Brain microvascular endothelial cell (primary cell): ENCODE results near the gene EEF1B2.

ENCODE experiments used
- DNase-seq: peaks from one replicate; pipeline ENCODE4 v3.0.0-alpha.2; 2020
- H3K27ac ChIP-seq: fragments of 250-450 bp; sonication (Bioruptor Pico); 2 replicates; pipeline ENCODE4 v1.5.1; 2020; ENCODE audit warnings: mild to moderate bottlenecking, moderate library complexity
- H3K27me3 ChIP-seq: fragments of 250-450 bp; sonication (Bioruptor Pico); replicated peaks from 2 replicates; pipeline ENCODE4 v1.5.1; 2020; ENCODE audit warnings: mild to moderate bottlenecking
- H3K36me3 ChIP-seq: fragments of 250-450 bp; sonication (Bioruptor Pico); replicated peaks from 2 replicates; pipeline ENCODE4 v1.5.1; 2020; ENCODE audit warnings: mild to moderate bottlenecking
- H3K4me3 ChIP-seq: 2 replicates; pipeline ENCODE4 v1.5.1; 2011; ENCODE audit warnings: low read depth, mild to moderate bottlenecking, control low read depth, low read length, moderate library complexity
- in situ Hi-C: cut with HindIII; loops from 2 replicates; pipeline ENCODE4 v1.10.0; 2017; ENCODE audit warnings: low sequenced_read_pairs, low pct_ligation_motif_present
- TF ChIP-seq, protein P1 (sequence below): IDR thresholded peaks from 2 replicates; pipeline ENCODE4 v1.5.1; 2011; ENCODE audit warnings: low read depth, mild to moderate bottlenecking, moderate library complexity, low read length, control low read depth, inconsistent platforms; ENCODE audit errors: missing control alignments

Gene EEF1B2

DNA sequence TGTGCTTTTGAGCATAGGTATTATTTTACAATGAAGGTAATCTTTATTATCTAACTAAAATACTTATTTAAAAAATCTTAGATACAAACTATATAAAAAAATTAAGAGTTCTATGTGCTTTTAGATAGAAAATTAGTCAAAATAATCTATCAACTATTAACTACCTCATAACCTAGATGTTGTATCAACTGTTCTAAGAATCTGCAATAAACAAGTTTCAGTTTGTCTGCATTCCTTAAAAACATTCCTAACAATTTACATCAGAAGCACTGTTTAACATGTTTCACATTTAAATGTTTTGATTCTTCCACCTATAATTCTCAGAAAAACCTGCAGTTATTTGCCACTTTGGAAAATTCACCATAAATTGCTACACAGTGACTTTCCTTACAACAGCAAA, 33.8 kb upstream of the EEF1B2 start:
- H3K27me3 ChIP-seq = no peaks in the 10 kb centered on the region
- in situ Hi-C loops = no loop called here
- no peak for DNase-seq
- peaks cover 56% of the 10 kb centered on the region for H3K36me3 ChIP-seq
- TF ChIP-seq, protein P1, sequence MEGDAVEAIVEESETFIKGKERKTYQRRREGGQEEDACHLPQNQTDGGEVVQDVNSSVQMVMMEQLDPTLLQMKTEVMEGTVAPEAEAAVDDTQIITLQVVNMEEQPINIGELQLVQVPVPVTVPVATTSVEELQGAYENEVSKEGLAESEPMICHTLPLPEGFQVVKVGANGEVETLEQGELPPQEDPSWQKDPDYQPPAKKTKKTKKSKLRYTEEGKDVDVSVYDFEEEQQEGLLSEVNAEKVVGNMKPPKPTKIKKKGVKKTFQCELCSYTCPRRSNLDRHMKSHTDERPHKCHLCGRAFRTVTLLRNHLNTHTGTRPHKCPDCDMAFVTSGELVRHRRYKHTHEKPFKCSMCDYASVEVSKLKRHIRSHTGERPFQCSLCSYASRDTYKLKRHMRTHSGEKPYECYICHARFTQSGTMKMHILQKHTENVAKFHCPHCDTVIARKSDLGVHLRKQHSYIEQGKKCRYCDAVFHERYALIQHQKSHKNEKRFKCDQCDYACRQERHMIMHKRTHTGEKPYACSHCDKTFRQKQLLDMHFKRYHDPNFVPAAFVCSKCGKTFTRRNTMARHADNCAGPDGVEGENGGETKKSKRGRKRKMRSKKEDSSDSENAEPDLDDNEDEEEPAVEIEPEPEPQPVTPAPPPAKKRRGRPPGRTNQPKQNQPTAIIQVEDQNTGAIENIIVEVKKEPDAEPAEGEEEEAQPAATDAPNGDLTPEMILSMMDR = no peak
- no peak overlapping the region for H3K4me3 ChIP-seq
- H3K27ac ChIP-seq = no peak overlapping the region

DNA sequence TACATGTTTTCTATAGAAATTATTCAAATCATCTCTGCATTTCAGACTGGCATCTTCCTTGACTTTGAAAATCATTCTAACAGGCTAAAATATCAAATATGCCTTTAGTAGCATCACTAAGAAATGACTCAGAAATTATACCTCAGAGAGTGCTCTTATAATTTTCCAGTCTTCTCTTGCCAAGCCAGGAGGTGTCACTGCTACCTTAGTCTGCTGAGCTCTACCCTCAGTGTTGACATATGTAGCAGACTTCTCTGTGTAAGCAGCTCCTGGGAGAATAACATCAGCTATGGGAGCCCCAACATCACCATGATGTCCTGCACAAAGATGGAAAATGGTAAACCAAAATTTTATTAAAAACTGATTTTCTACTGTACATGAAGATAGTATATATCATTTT, 32.0 kb upstream of the EEF1B2 start:
- DNase-seq = no peak
- Histone ChIP-seq H3K36me3 (peaks cover 48% of the 10 kb centered on the region), H3K4me3 (no peak overlapping the region), H3K27ac (no peak overlapping the region), H3K27me3 (no peaks in the 10 kb centered on the region)
- TF ChIP-seq, protein P1 = peak; percentile 14
- in situ Hi-C loops = no loop called here

DNA sequence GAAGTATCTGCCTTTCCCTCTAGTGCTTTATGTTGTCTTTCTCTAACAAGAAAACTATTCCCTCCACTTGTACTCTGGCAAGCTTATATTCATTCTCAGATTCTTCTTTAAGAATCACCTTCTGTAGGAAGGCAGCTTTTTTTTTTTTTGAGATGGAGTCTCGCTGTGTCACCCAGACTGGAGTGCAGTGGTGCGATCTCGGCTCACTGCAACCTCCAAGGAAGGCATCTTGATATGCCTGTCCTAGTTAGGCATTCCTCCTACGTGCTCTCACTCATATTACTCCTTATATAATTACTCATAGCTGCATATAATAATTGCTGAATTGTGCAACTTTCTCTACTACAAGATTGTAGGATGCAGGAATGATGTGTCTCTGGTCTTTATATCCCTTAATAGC, 16.2 kb upstream of the EEF1B2 start:
- in situ Hi-C loops = no loop called here
- DNase-seq = no peak
- TF ChIP-seq, protein P1 = no peak
- no peaks in the 10 kb centered on the region for H3K27me3 ChIP-seq
- no peak overlapping the region for H3K27ac ChIP-seq
- H3K4me3 ChIP-seq = no peak overlapping the region
- H3K36me3 ChIP-seq = peaks cover 62% of the 10 kb centered on the region

DNA sequence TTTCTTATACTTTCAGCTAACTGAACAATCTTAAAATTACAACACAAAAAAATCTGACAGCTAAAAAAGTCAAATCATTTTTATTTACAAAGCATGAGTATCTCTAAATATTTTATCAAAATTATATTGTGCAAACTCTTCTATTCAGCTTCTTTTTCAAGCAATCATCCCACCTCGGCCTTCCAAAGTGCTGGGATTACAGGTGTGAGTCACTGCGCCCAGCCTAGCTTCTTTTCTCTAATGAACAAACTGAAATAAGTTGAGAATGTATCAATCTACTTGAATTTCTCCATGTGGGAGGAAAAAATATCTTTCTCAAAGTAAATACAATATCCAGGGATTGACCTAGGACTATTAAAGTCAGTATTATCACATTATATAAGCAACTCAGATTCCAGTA, 15.3 kb upstream of the EEF1B2 start:
- Histone ChIP-seq H3K27me3 (no peaks in the 10 kb centered on the region), H3K4me3 (no peak overlapping the region), H3K27ac (no peak overlapping the region), H3K36me3 (peaks cover 64% of the 10 kb centered on the region)
- DNase-seq = no peak
- TF ChIP-seq, protein P1 = no peak
- in situ Hi-C loops = no loop called here

DNA sequence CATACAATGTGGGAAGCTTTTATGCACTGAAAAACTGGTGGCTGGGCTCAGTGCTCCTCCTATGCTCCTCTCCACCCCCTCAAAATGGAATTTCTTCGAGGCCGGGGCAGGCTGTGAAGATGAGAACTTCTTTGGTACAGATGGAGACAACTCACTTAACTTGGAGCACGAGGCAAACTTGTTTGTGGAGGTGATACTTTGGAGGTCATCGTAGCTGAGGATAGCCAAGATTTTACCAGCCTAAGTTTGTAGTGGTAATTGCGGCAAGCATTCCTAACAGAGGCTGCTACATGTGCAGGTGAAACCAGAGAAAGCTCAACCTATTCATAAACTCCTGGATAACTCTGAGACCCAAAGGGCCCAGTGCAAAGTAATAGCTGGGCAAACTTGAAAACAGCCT, 14.0 kb upstream of the EEF1B2 start:
- Histone ChIP-seq H3K27ac (no peak overlapping the region), H3K4me3 (no peak overlapping the region), H3K36me3 (peaks cover 59% of the 10 kb centered on the region), H3K27me3 (no peaks in the 10 kb centered on the region)
- TF ChIP-seq, protein P1 = no peak
- in situ Hi-C loops = no loop called here
- DNase-seq = no peak

DNA sequence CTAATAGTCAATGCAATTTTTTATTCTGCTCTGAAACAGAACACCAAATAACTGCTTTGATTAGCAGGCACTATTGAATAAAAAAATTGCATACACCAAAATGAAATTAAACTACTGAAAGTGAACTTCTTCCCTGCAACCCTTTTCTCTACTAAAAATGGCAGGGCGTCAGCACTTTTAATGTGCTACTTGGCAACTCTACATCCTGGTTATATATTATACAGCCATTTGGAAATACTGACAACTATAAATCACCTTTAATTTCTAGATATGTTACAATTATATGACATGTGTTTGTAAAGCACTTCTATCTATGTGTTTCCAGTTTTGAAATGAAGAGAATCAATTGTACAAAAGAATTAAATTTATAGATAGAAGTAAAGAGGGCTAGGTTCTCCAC, 10.4 kb upstream of the EEF1B2 start:
- no peak for DNase-seq
- peaks cover 35% of the 10 kb centered on the region for H3K36me3 ChIP-seq
- no peaks in the 10 kb centered on the region for H3K27me3 ChIP-seq
- H3K4me3 ChIP-seq = no peak overlapping the region
- in situ Hi-C loops = no loop called here
- TF ChIP-seq, protein P1 = no peak
- no peak overlapping the region for H3K27ac ChIP-seq
